ENCODE data around the gene THADA.

THADA gene

GRCh38 chr2:43368483-43369385 lies 227.1 kb downstream of the THADA start:
- TF ChIP-seq ZNF350 (tag by site-specific recombination; IDR thresholded peaks at IDR 0.05) (no peak), ZSCAN23 (tag by site-specific recombination; IDR thresholded peaks at IDR 0.05) (no peak), ZNF18 (tag by site-specific recombination; IDR thresholded peaks at IDR 0.05) (no peak), MZF1 (tag by site-specific recombination; IDR thresholded peaks at IDR 0.05; ENCODE audit: borderline replicate concordance) (no peak), ZNF280D (tag by site-specific recombination; IDR thresholded peaks at IDR 0.05) (no peak), ZNF639 (tag by site-specific recombination; IDR thresholded peaks at IDR 0.05) (no peak), ZBTB48 (tag by site-specific recombination; IDR thresholded peaks at IDR 0.05) (no peak), ZNF114 (tag by site-specific recombination; IDR thresholded peaks at IDR 0.05) (no peak), ZNF792 (tag by site-specific recombination; IDR thresholded peaks at IDR 0.05) (no peak), ZNF23 (tag by site-specific recombination; IDR thresholded peaks at IDR 0.05; ENCODE audit: borderline replicate concordance) (no peak), ELK4 (IDR thresholded peaks at IDR 0.05; ENCODE audit: borderline replicate concordance, low read depth, low read length) (no peak), ZNF426 (tag by site-specific recombination; IDR thresholded peaks at IDR 0.05) (no peak)
- H3K9me3 ChIP-seq (ENCODE audit: control insufficient read depth, insufficient read depth, low read depth, low read length) = no peaks in the 10 kb centered on the region
- ChIA-PET POLR2A (no interaction called here), CTCF (no interaction called here)
- no peak overlapping the region for H3K4me3 ChIP-seq (ENCODE audit: low read depth, low read length)
- peaks cover 25% of the 10 kb centered on the region for H3K4me1 ChIP-seq (ENCODE audit: control insufficient read depth, insufficient read depth, low read length)
- no peak overlapping the region for H3K27ac ChIP-seq (ENCODE audit: extremely low read depth, low read depth, low read length)
- no peaks in the 10 kb centered on the region for H3K36me3 ChIP-seq (ENCODE audit: control insufficient read depth in 2 of 2, insufficient read depth in 1 of 2, low read length in 2 of 2)

GRCh38 chr2:43367012-43367782 lies 228.6 kb downstream of the THADA start:
- H3K4me3 ChIP-seq (ENCODE audit: low read depth, low read length) = no peak overlapping the region
- no peaks in the 10 kb centered on the region for H3K9me3 ChIP-seq (ENCODE audit: control insufficient read depth, insufficient read depth, low read depth, low read length)
- no peaks in the 10 kb centered on the region for H3K36me3 ChIP-seq (ENCODE audit: control insufficient read depth in 2 of 2, insufficient read depth in 1 of 2, low read length in 2 of 2)
- ChIA-PET POLR2A (no interaction called here), CTCF (no interaction called here)
- no peak for TF ChIP-seq MYNN (tag by site-specific recombination; IDR thresholded peaks at IDR 0.05; ENCODE audit: borderline replicate concordance)
- TF ChIP-seq ZNF658 (tag by site-specific recombination; IDR thresholded peaks at IDR 0.05) = no peak
- TF ChIP-seq SCRT2 (tag by site-specific recombination; IDR thresholded peaks at IDR 0.05) = peak; percentile 64; the same call in 1 of the 2 replicates
- no peak overlapping the region for H3K27ac ChIP-seq (ENCODE audit: extremely low read depth, low read depth, low read length)
- peaks cover 25% of the 10 kb centered on the region for H3K4me1 ChIP-seq (ENCODE audit: control insufficient read depth, insufficient read depth, low read length)

Measured in HEK293 (cell line).